Measurements from ENCODE around the gene GH2. TPM values are rescaled to one million over a fixed set of nuclear protein-coding genes. Genes with fewer than 3 reads are reported as not detected.

The GH2 gene
- total RNA-seq, 1 donor from 2014 or later, result not detected

- DNase-seq (ENCODE audit: low read depth in 2 of 2), result peak; percentile 47 to 54
Observed at GRCh38 chr17:63841350-63842172, 40.2 kb downstream of the GH2 start.

GRCh38 chr17:63840591-63841349, 41.0 kb downstream of the GH2 start:
- DNase-seq (ENCODE audit: low read depth in 2 of 2), result no peak

- DNase-seq (ENCODE audit: low read depth in 2 of 2), result peak in 1 of 2 donors; percentile 20
Observed at GRCh38 chr17:63838631-63839171, 43.0 kb downstream of the GH2 start.

DNA sequence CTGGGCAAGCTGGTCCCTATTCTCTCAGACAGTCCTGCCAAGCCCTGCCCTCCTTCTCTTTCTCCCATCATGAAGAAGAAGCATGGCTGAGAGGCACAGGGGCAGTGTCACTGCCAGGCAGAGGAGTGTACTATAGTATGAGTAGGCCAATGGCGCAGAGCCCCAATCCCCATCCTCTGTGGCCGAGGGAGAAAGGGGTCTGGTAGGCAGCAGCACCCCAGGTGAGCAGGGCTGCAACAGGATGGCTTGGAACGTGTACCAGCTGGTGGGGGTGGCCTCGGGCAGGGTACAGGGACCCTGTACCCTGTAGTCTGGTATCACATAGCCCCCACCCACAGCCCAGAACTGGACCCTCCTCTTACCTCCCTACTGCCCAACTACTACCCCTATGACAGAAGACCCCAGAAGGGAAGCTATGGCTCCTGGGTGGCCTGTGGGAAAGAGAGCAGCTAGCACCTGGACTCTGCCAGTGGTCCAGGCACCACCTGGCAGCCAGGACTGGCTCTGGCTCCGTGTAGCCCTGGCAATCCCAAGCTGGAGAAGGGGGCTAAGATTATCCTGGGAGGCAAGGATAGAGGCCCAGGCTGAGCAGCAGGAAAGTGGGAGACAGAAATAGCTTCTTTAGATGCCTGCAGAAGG, 43.7 kb downstream of the GH2 start:
- no peak for DNase-seq (ENCODE audit: low read depth in 2 of 2)

GRCh38 chr17:63837480-63837879, 44.3 kb downstream of the GH2 start:
- no peak for DNase-seq (ENCODE audit: low read depth in 2 of 2)

DNA sequence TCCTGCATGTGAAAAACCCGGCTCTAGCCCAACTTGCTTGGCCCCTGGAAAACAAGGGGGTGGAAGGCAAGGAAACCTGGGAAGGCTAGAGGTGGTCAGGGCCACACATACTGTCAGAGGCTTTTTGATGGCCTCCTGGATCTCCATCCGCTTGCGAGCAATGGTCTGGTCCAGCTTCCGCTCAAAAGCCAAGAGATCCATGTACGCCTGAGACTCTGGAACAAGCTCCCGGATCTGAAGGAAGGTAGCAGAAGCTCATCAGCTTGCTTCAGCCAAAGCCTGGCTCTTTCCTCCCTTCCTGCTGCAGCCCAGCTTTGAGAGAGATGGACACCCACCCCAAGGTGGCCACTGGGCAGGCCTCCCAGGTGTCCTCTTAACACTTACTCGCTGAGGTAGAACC, 44.9 kb downstream of the GH2 start:
- no peak for DNase-seq (ENCODE audit: low read depth in 2 of 2)

DNA sequence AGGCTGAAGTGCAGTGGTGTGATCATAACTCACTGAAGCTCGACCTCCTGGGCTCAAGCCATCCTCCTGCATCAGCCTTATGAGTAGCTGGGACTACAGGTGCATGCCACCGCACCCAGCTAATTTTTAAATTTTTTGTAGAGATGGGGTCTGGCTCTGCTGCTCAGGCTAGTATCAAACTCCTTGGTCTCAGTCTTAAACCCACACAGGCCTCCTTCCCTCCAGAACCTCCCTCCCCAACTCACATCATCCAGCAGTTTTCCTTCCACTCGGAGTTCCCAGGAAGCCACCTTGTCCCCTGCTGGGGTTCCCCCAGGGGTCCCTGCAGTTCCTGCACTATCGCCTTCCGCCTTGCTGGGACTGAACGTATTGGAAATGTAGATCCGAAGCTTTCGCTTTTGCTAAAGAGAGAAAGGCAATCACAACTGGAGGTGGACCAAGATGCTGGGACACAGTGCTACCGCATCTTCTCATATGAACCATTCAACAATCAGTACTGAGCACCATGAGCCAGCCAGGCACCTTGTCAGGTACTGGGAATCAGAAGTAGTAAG, 46.5 kb downstream of the GH2 start:
- no peak for DNase-seq (ENCODE audit: low read depth in 2 of 2)

DNA sequence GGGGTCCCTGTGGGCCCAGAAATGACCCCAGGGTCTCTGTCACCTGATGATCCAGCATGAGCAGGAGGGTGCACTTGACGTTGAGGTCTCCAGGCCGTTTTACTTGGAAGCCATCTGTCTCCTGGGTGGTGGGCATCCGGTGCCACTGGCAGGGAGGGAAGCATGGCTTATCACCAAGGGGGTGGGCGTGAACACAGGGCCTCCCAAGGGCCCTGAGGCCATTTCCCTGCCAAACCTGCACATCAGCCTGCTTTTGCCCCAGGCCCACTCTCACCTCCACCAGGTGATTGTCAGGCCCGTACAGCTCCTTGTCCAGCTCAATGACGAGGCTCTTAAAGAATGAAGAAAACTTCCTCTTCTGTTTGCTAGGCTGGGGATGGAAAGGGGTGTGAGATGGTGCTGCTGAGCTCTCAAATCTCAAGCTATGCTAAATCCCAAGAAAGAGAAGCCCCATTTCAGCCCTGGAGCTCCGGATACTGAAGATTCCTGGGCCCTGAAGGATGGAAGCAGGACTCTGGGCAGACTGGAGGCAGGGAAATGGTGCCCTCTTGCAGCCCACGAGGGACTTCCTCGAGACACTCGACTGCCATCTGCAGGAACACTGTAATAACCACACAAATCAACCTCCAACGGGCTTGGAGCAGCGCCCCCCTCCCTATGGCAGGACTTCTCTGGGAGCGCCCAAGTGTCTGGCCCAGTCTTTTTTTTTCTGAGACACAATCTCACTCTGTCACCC, 47.1 kb downstream of the GH2 start:
- peak; percentile 76 to 93 for DNase-seq (ENCODE audit: low read depth in 2 of 2)

- no peak for DNase-seq (ENCODE audit: low read depth in 2 of 2)
Observed at GRCh38 chr17:63833741-63834373, 47.9 kb downstream of the GH2 start.

DNA sequence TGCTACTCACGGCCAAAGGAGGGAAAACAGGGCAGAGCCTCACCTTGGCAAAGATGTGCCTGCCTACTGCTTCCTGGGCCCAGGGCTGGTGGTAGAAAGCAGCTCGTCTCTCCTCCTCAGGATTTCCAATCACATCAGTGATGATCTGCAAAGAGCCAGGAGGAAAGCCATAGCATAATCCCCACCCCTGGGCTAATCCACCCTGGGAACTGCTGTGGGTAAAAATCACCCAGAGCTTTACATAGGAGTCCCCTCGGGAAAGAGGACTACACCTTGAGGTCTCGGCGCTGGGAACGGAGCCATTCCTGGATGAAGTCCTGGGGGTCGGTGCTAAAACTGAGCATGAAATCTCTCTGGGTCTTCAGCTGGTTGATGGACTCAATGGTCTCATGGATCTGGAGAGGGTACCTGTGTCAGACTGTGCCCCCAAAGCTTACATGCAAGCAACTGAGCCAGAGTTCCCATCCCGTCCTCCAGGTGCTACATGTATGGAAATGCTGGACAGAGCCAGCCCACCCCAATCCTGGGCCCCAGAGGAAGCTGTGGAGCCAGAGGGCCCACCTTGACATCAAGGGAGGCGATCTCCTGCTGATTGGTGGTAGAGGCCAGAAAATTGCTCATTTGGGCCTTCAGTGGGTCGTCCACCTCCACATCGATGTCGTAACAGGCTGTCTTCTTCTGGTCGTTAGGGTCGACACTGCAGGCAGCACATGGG, 48.6 kb downstream of the GH2 start:
- DNase-seq (ENCODE audit: low read depth in 2 of 2), result no peak

DNA sequence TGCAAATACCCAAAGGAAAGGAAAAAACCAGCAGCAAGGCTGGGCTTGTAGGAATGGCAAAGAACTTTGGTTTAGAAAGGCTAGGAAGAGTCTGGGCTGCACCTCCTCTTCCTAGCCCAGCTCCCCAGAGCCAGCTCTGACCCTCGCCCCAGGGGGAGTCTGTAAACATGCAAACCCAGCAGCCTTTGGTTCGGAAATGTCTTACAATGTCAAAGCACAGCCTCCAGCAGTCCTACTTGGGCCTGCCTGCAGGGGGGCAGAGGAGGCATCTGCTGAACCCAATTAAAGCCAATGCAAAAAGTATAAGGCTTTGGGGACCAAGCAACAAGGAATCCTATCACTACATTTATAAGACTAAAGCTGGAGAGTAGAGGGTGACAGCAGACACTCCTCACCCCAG, 49.3 kb downstream of the GH2 start:
- no peak for DNase-seq (ENCODE audit: low read depth in 2 of 2)

DNA sequence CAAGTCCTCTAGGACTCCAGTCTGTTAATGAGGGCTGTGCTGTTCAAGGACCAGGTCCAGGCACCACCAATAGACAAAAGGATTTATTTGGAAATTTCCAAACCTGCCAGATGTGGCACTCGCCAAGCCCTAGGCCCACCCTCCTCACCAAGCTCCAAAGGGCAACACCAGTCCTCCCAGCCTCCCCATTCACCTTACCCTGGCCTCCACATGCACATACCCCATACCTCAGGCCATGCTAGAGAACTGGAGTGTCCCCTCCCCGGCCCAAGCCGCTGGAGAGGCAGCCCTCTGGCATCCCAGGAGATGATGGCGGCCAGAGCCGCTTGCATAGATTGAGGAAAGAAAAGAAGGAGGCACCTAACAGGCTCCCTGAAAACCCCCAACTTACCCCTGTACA, 49.7 kb downstream of the GH2 start:
- no peak for DNase-seq (ENCODE audit: low read depth in 2 of 2)

DNA sequence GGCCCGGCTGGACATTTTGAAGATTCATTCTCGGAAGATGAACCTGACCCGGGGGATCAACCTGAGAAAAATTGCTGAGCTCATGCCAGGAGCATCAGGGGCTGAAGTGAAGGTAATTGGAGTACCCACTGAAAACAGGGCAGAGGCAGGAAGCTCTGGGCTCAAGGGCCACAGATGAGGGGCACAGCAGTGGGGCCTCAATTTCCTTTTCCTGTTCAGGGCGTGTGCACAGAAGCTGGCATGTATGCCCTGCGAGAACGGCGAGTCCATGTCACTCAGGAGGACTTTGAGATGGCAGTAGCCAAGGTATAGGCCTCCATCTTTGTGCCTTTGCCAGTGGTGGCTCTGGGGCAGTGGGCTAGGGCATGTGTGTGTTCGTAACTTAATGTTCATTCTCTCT, 50.2 kb downstream of the GH2 start:
- DNase-seq (ENCODE audit: low read depth in 2 of 2), result no peak

- no peak for DNase-seq (ENCODE audit: low read depth in 2 of 2)
Observed at GRCh38 chr17:63830904-63831491, 50.7 kb downstream of the GH2 start.

- DNase-seq (ENCODE audit: low read depth in 2 of 2), result no peak
Observed at GRCh38 chr17:63830278-63830677, 51.5 kb downstream of the GH2 start.
